ENCODE results near the gene UGT1A1. TPM values are rescaled to one million over a fixed set of nuclear protein-coding genes. Genes with fewer than 3 reads are reported as not detected.

The UGT1A1 gene
- total and polyA plus RNA-seq, 2 of the 13 experiments (the other 11 are each of a cell fraction or from before 2014, with no cell fraction given), result 0.69 to 0.75 TPM

DNA sequence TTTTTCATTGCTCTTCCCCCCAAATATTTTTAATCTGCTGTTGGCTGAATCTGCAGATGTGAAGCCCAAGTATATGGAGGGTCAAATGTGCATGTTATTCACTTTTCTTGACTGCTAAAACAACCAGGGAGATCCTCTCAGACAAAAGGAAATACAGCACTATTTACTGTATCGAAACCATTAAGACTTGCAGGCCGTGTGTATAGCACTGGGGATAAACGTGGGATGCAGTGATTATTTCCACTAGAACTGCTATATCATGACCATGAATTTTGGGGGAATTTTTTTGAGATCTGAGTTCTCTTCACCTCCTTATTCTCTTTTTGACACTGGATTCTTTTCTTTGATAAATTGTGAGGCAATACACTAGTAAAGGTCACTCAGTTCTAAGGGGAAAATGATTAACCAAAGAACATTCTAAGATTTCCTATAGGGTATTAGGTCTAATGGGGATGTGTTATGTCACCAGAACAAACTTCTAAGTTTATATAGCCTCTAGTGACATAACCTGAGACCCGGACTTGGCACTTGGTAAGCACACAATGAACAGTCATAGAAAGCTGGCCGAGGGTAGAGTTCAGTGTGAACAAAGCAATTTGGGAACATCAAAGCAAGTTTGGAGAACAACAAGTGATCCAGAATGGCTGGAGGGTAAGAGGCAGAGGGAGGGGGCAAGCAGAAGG lies 14.9 kb upstream of the UGT1A1 start (continued):
- TF ChIP-seq RFXAP (CRISPR knock-in tag; IDR thresholded peaks at IDR 0.05; ENCODE audit: borderline replicate concordance) (peak; percentile 81; the same call in 1 of the 2 replicates), MTF1 (CRISPR knock-in tag; IDR thresholded peaks at IDR 0.05) (no peak), ARNT2 (CRISPR knock-in tag; IDR thresholded peaks at IDR 0.05; ENCODE audit: low read depth) (peak; percentile 74; the same call in 1 of the 2 replicates), NAIF1 (CRISPR knock-in tag; IDR thresholded peaks at IDR 0.05; ENCODE audit: borderline replicate concordance) (no peak), KAT2B (IDR thresholded peaks at IDR 0.05; ENCODE audit: borderline replicate concordance, low read depth, low read length) (no peak), POGZ (CRISPR knock-in tag; IDR thresholded peaks at IDR 0.05) (peak; percentile 77), KDM3A (CRISPR knock-in tag; IDR thresholded peaks at IDR 0.05; ENCODE audit: low read depth) (peak; percentile 70; the same call in 1 of the 2 replicates), MED1 (CRISPR knock-in tag; IDR thresholded peaks at IDR 0.05) (peak; percentile 89), PCBP1 (IDR thresholded peaks at IDR 0.05; ENCODE audit: borderline replicate concordance, low read depth, low read length) (no peak), MXI1 (IDR thresholded peaks at IDR 0.05; ENCODE audit: borderline replicate concordance, low read depth, low read length) (no peak; the same call in 2 of the 3 replicates), TRIM24 (CRISPR knock-in tag; IDR thresholded peaks at IDR 0.05) (0 out of 2 replicates have a peak, but pooled peaks have one; percentile 67), HDAC2 (CRISPR knock-in tag; IDR thresholded peaks at IDR 0.05) (peak; percentile 98)
- TF ChIP-seq, protein P1, sequence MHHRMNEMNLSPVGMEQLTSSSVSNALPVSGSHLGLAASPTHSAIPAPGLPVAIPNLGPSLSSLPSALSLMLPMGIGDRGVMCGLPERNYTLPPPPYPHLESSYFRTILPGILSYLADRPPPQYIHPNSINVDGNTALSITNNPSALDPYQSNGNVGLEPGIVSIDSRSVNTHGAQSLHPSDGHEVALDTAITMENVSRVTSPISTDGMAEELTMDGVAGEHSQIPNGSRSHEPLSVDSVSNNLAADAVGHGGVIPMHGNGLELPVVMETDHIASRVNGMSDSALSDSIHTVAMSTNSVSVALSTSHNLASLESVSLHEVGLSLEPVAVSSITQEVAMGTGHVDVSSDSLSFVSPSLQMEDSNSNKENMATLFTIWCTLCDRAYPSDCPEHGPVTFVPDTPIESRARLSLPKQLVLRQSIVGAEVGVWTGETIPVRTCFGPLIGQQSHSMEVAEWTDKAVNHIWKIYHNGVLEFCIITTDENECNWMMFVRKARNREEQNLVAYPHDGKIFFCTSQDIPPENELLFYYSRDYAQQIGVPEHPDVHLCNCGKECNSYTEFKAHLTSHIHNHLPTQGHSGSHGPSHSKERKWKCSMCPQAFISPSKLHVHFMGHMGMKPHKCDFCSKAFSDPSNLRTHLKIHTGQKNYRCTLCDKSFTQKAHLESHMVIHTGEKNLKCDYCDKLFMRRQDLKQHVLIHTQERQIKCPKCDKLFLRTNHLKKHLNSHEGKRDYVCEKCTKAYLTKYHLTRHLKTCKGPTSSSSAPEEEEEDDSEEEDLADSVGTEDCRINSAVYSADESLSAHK (CRISPR knock-in tag; IDR thresholded peaks at IDR 0.05; ENCODE audit: borderline replicate concordance), result no peak
- TF ChIP-seq, protein P2, sequence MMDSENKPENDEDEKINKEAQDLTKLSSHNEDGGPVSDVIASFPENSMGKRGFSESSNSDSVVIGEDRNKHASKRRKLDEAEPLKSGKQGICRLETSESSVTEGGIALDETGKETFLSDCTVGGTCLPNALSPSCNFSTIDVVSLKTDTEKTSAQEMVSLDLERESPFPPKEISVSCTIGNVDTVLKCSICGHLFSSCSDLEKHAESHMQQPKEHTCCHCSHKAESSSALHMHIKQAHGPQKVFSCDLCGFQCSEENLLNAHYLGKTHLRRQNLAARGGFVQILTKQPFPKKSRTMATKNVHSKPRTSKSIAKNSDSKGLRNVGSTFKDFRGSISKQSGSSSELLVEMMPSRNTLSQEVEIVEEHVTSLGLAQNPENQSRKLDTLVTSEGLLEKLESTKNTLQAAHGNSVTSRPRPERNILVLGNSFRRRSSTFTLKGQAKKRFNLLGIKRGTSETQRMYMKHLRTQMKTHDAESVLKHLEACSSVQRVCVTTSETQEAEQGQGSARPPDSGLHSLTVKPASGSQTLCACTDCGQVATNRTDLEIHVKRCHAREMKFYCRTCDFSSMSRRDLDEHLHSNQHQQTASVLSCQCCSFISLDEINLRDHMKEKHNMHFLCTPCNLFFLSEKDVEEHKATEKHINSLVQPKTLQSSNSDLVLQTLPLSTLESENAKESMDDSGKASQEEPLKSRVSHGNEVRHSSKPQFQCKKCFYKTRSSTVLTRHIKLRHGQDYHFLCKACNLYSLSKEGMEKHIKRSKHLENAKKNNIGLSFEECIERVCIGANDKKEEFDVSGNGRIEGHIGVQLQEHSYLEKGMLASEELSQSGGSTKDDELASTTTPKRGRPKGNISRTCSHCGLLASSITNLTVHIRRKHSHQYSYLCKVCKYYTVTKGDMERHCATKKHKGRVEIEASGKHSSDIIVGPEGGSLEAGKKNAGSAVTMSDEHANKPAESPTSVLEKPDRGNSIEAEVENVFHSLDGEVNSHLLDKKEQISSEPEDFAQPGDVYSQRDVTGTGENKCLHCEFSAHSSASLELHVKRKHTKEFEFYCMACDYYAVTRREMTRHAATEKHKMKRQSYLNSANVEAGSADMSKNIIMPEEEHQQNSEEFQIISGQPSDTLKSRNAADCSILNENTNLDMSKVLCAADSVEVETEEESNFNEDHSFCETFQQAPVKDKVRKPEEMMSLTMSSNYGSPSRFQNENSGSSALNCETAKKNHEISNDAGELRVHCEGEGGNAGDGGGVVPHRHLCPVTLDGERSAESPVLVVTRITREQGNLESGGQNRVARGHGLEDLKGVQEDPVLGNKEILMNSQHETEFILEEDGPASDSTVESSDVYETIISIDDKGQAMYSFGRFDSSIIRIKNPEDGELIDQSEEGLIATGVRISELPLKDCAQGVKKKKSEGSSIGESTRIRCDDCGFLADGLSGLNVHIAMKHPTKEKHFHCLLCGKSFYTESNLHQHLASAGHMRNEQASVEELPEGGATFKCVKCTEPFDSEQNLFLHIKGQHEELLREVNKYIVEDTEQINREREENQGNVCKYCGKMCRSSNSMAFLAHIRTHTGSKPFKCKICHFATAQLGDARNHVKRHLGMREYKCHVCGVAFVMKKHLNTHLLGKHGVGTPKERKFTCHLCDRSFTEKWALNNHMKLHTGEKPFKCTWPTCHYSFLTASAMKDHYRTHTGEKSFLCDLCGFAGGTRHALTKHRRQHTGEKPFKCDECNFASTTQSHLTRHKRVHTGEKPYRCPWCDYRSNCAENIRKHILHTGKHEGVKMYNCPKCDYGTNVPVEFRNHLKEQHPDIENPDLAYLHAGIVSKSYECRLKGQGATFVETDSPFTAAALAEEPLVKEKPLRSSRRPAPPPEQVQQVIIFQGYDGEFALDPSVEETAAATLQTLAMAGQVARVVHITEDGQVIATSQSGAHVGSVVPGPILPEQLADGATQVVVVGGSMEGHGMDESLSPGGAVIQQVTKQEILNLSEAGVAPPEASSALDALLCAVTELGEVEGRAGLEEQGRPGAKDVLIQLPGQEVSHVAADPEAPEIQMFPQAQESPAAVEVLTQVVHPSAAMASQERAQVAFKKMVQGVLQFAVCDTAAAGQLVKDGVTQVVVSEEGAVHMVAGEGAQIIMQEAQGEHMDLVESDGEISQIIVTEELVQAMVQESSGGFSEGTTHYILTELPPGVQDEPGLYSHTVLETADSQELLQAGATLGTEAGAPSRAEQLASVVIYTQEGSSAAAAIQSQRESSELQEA (CRISPR knock-in tag; IDR thresholded peaks at IDR 0.05; ENCODE audit: not compliant biosample characterization), result no peak
- TF ChIP-seq, protein P3, sequence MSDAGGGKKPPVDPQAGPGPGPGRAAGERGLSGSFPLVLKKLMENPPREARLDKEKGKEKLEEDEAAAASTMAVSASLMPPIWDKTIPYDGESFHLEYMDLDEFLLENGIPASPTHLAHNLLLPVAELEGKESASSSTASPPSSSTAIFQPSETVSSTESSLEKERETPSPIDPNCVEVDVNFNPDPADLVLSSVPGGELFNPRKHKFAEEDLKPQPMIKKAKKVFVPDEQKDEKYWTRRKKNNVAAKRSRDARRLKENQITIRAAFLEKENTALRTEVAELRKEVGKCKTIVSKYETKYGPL (CRISPR knock-in tag; IDR thresholded peaks at IDR 0.05), result peak; percentile 94
